OCI-LY1 (cell line): ENCODE measurements around the gene SLC25A26.

Source experiments
- CTCF ChIP-seq: fragments of 200-600 bp; sonication (generic), shearing (Covaris generic); IDR thresholded peaks from 2 replicates; pipeline ENCODE4 v1.5.1; 2017; ENCODE audit warnings: mild to moderate bottlenecking, antibody characterized with exemption, low read length, moderate library complexity, mixed read lengths
- EZH2 ChIP-seq: fragments of 200-600 bp; sonication (generic), shearing (Covaris generic); IDR thresholded peaks from 2 replicates; pipeline ENCODE4 v1.8.0; 2017; ENCODE audit warnings: borderline replicate concordance, mixed run types, mild to moderate bottlenecking, antibody characterized with exemption, low read length, moderate library complexity, mixed read lengths

GRCh38 chr3:66224220-66224619 lies 3.4 kb downstream of the SLC25A26 start:
- TF ChIP-seq EZH2 = no peak
- no peak for TF ChIP-seq CTCF
